ENCODE data around the gene CFAP410.
"Not testable (repeated sequence)": the region's sequence is repeated elsewhere in the genome, so short reads cannot be mapped to it uniquely, and the experiment has no call there.

CFAP410 gene

DNA sequence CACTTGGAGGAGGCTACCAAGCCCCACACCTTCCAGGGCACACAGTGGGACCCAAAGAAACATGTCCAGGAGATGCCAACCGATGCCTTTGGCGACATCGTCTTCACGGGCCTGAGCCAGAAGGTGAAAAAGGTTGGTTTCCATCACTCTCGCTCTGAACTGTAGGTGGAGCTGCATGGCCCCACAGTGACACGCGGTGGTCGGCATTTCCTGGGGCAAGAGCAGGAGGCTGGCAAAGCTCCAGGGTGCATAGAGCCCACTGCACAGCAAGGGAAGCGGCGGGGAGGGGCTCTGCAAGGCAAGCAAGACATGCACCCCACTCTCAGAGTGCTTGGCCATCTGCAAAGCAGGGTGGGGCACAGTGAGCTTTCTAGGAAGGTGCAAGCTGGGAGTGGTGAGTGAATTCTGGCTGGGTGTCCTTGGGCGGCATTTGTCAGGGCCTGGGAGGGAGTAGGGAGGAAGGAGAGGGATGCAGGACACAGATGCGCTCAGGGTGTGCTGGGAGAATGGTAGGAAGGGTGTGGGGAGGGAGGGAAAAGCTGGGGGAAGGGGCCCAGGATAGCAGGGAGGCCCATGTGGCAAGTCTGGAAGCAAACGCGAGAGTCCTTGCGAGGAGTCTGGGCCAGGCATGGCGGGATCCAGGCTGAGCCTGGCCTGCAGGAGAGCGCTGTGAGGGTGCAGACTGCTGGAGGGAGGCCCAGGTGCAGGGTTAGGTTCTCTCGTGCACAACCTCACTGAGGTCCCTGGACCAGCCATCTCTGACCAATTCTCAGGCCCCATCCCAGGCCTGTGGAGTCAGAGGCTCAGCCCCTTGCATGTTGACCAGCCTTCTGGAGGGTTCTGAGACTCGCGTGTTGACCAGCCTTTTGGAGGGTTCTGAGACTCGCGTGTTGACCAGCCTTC, 25.2 kb upstream of the CFAP410 start:
- no peak for DNase-seq (ENCODE audit: low read depth)
- TF ChIP-seq, protein P1, sequence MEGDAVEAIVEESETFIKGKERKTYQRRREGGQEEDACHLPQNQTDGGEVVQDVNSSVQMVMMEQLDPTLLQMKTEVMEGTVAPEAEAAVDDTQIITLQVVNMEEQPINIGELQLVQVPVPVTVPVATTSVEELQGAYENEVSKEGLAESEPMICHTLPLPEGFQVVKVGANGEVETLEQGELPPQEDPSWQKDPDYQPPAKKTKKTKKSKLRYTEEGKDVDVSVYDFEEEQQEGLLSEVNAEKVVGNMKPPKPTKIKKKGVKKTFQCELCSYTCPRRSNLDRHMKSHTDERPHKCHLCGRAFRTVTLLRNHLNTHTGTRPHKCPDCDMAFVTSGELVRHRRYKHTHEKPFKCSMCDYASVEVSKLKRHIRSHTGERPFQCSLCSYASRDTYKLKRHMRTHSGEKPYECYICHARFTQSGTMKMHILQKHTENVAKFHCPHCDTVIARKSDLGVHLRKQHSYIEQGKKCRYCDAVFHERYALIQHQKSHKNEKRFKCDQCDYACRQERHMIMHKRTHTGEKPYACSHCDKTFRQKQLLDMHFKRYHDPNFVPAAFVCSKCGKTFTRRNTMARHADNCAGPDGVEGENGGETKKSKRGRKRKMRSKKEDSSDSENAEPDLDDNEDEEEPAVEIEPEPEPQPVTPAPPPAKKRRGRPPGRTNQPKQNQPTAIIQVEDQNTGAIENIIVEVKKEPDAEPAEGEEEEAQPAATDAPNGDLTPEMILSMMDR (IDR thresholded peaks at IDR 0.05; ENCODE audit: control insufficient read depth, extremely low read depth, insufficient read depth): no peak
- no peak overlapping the region for H3K4me3 ChIP-seq (ENCODE audit: low read depth, low read length)

DNA sequence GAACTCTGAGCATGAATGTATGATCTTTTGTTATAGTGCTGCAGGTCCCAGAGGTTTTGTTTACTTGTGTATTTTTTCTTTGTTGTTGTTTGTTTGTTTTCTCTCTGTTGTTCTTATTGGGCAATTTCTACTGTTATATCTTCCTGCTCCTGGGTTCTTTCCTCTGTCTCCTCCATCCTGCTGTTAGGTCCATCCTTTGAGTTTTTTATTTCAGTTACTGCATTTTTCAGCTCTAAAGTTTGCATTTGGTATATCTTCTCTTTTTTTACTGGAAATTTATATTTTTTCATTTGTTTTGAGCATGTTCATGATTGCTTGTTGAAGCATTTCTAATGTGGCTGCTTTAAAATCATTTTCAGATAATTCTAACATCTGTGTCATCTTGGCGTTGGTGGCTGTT, 24.1 kb upstream of the CFAP410 start:
- TF ChIP-seq, protein P1 (IDR thresholded peaks at IDR 0.05; ENCODE audit: control insufficient read depth, extremely low read depth, insufficient read depth): no peak
- DNase-seq (ENCODE audit: low read depth): no peak

DNA sequence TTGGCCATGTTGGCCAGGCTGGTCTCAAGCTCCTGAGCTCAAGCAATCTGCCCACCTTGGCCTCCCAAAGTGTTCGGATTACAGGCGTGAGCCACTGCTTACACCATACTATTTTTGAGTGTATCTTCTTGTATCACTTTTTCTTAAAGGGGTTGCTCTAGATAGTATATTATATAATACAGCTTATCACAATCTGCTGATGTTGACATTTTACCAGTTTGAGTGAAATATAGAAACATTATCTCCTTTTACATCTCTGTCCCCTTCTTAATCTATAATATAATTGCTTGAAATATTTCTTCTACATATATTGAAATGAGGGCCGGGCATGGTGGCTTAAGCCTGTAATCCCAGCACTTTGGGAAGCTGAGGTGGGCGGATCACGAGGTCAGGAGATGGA, 22.7 kb upstream of the CFAP410 start:
- not testable (repeated sequence) for DNase-seq (ENCODE audit: low read depth); H3K4me3 ChIP-seq (ENCODE audit: low read depth, low read length)

More for the DNA sequence above, 24.1 kb upstream of the CFAP410 start:
- H3K4me3 ChIP-seq (ENCODE audit: low read depth, low read length): no peak overlapping the region

DNA sequence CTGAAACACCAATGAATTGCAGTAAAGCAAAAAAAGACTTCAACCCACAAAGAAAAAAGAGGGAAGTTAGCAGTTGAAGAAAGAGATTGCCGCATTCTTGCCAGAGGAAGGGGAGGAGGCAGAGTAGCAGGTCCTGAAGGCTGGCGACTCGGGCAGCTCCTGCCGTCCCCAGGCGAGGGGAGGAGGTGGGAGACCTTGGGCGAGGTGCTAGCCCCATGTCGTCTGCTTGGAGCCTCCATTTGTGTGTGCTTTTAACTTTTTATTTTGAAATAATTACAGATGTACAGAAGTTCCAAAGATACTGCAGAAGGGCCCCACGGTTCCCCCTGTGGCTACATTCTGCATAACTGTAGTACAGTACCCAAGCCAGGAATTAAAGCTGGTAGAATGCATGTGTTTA, 21.0 kb upstream of the CFAP410 start:
- TF ChIP-seq, protein P1 (IDR thresholded peaks at IDR 0.05; ENCODE audit: control insufficient read depth, extremely low read depth, insufficient read depth): no peak
- no peak overlapping the region for H3K4me3 ChIP-seq (ENCODE audit: low read depth, low read length)
- no peak for DNase-seq (ENCODE audit: low read depth)

DNA sequence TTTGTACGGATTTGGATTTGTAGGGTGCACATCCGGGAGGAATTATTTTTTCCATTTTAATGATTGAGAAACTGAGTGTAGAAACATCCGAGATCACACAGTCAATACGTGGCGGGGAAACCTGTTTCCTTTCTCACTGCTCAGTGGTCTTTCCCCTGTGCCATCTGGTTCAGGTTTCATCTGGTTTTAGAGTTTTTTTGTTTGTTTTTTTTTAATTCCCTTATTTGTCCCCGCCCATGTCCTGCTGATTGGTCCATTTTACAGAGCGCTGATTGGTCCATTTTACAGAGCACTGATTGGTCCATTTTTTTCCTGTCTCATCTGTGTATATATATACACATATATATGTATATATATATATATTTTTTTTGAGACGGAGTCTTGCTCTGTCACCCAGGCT, 20.2 kb upstream of the CFAP410 start:
- DNase-seq (ENCODE audit: low read depth): no peak
- TF ChIP-seq, protein P1 (IDR thresholded peaks at IDR 0.05; ENCODE audit: control insufficient read depth, extremely low read depth, insufficient read depth): no peak
- no peak overlapping the region for H3K4me3 ChIP-seq (ENCODE audit: low read depth, low read length)

DNA sequence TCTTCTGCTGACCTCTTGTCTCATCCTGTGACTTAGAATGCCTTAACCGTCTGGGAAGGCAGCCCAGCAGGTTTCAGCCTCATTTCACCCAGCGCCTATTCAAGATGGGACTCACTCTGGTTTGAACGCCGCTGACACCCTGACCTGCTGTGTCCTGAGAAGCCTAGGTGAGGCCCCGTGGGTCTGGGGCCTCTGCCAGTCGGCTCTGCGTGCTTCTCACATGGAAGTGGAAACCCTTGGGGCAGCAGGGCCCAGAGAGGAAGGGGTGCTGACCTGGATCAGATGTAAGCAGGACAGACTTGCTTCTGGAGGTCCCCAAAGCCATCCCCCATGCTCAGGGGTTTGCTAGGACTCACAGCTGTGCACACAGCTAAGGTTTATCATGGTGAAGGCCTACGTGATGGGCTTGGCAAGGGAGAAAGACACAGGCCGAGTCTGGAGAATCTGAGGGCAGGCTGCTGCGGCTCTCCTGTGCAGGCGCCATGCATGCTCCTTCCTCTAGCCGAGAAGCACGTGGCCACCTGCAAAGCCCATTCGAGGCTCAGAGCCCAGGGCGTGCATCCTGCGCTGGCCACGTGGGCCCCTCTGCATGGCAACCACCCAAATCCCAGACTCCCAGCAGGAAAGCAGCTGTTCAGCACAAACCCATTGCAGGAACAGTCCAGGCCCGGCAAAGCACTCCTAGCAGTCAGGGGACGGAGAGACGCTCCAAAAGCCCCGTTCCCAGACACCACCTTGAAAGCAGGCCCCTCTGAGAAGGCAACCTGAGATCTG, 18.1 kb upstream of the CFAP410 start:
- TF ChIP-seq, protein P1 (IDR thresholded peaks at IDR 0.05; ENCODE audit: control insufficient read depth, extremely low read depth, insufficient read depth): no peak
- no peak for DNase-seq (ENCODE audit: low read depth)
- H3K4me3 ChIP-seq (ENCODE audit: low read depth, low read length): no peak overlapping the region

DNA sequence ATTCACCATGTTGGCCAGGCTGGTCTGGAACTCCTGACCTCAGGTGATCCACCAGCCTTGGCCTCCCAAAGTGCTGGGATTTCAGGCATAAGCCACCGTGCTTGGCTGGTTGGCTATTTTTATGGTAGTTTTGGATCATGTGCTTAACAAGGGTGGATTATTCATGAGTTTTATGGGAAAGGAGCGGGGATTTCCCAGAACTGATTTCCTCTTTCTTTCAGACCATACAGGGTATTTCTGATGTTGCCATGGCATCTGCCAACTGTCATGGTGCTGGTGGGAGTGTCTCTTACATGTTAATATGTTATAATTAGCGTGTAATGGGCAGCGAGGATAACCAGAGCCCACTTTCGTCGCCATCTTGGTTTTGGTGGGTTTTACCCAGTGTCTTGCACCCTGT, 17.4 kb upstream of the CFAP410 start:
- H3K4me3 ChIP-seq (ENCODE audit: low read depth, low read length): no peak overlapping the region
- no peak for DNase-seq (ENCODE audit: low read depth)
- TF ChIP-seq, protein P1 (IDR thresholded peaks at IDR 0.05; ENCODE audit: control insufficient read depth, extremely low read depth, insufficient read depth): no peak

All from LNCaP clone FGC (cell line).